WTC11 (cell line): ENCODE data around the gene BNC1. TPM values are rescaled to one million over a fixed set of nuclear protein-coding genes. Genes with fewer than 3 reads are reported as not detected.

Experiments used
- ATAC-seq: fragments of 200-7000 bp; cut with Tn5 transposase; 2 replicates; pipeline ENCODE4 v1.10.0; 2021; ENCODE audit warnings: mild to moderate bottlenecking, moderate library complexity
- CTCF ChIA-PET: fragments of 300-600 bp; sonication (Branson Sonifier 250); formaldehyde crosslinking; loops from one replicate; lab custom pipeline; 2021; ENCODE audit warnings: antibody characterized with exemption; lab: Charles Lee
- POLR2A ChIA-PET: fragments of 350-600 bp; sonication (Branson Sonifier 250); formaldehyde crosslinking; loops from one replicate; lab custom pipeline; 2021; ENCODE audit warnings: antibody characterized with exemption; lab: Charles Lee
- DNase-seq: peaks from one replicate; pipeline ENCODE4 v3.0.0; 2021; ENCODE audit warnings: low spot score
- H3K27ac Mint-ChIP-seq: 2 replicates; pipeline ENCODE4 v1.8.0; 2021; ENCODE audit warnings: mixed read lengths
- H3K27me3 Mint-ChIP-seq: 2 replicates; pipeline ENCODE4 v1.8.0; 2021; ENCODE audit warnings: low read depth, mild to moderate bottlenecking, moderate library complexity, mixed read lengths
- H3K36me3 Mint-ChIP-seq: 2 replicates; pipeline ENCODE4 v1.8.0; 2021; ENCODE audit warnings: mixed read lengths
- H3K4me1 Mint-ChIP-seq: 2 replicates; pipeline ENCODE4 v1.8.0; 2022; ENCODE audit warnings: mixed read lengths
- H3K4me3 Mint-ChIP-seq: 2 replicates; pipeline ENCODE4 v1.8.0; 2021; ENCODE audit warnings: mild to moderate bottlenecking, moderate library complexity, mixed read lengths
- H3K9me3 Mint-ChIP-seq: 2 replicates; pipeline ENCODE4 v1.8.0; 2021; ENCODE audit warnings: mixed read lengths
- ARID4B ChIP-seq: sonication (generic); formaldehyde crosslinking; IDR thresholded peaks from 2 replicates; pipeline ENCODE4 v1.8.0; 2023; ENCODE audit warnings: missing genetic modification reagents, mild to moderate bottlenecking, borderline replicate concordance
- CBFB ChIP-seq: sonication (generic); formaldehyde crosslinking; IDR thresholded peaks from 2 replicates; pipeline ENCODE4 v1.8.1; 2022; ENCODE audit warnings: mild to moderate bottlenecking, low read depth, missing genetic modification reagents
- CREM ChIP-seq: sonication (generic); formaldehyde crosslinking; IDR thresholded peaks from 2 replicates; pipeline ENCODE4 v1.8.1; 2022; ENCODE audit warnings: mild to moderate bottlenecking, missing genetic modification reagents, moderate library complexity
- ELF4 ChIP-seq: sonication (generic); formaldehyde crosslinking; IDR thresholded peaks from 2 replicates; pipeline ENCODE4 v1.8.1; 2022; ENCODE audit warnings: low read depth, mild to moderate bottlenecking, moderate library complexity, missing genetic modification reagents
- MXD4 ChIP-seq: fragments of 250-450 bp; sonication (Bioruptor Pico); IDR thresholded peaks from 2 replicates; pipeline ENCODE4 v1.8.0; 2021; ENCODE audit warnings: mild to moderate bottlenecking, moderate library complexity, borderline replicate concordance
- NFATC4 ChIP-seq: fragments of 250-450 bp; sonication (Bioruptor Pico); IDR thresholded peaks from 2 replicates; pipeline ENCODE4 v1.9.0; 2021; ENCODE audit warnings: mild to moderate bottlenecking
- NFE2L1 ChIP-seq: sonication (generic); formaldehyde crosslinking; IDR thresholded peaks from 2 replicates; pipeline ENCODE4 v1.8.1; 2023; ENCODE audit warnings: missing genetic modification reagents
- NFYB ChIP-seq: sonication (generic); formaldehyde crosslinking; conservative IDR thresholded peaks from 2 replicates; pipeline ENCODE4 v1.8.0; 2022; ENCODE audit warnings: low read depth, missing genetic modification reagents
- NR1H2 ChIP-seq: sonication (generic); formaldehyde crosslinking; IDR thresholded peaks from 2 replicates; pipeline ENCODE4 v1.9.0; 2021; ENCODE audit warnings: mild to moderate bottlenecking, moderate library complexity, missing genetic modification reagents
- NR3C1 ChIP-seq: sonication (generic); formaldehyde crosslinking; conservative IDR thresholded peaks from 2 replicates; pipeline ENCODE4 v1.8.1; 2023; ENCODE audit warnings: low read depth, mild to moderate bottlenecking, missing genetic modification reagents
- PRDM15 ChIP-seq: sonication (generic); formaldehyde crosslinking; IDR thresholded peaks from 2 replicates; pipeline ENCODE4 v1.8.0; 2022; ENCODE audit warnings: missing genetic modification reagents
- SP1 ChIP-seq: sonication (generic); formaldehyde crosslinking; conservative IDR thresholded peaks from 2 replicates; pipeline ENCODE4 v1.8.1; 2022; ENCODE audit warnings: missing genetic modification reagents
- ZNF232 ChIP-seq: sonication (generic); formaldehyde crosslinking; IDR thresholded peaks from 2 replicates; pipeline ENCODE4 v1.8.0; 2022; ENCODE audit warnings: mild to moderate bottlenecking, missing genetic modification reagents
- ZNF281 ChIP-seq: sonication (generic); formaldehyde crosslinking; IDR thresholded peaks from 2 replicates; pipeline ENCODE4 v1.8.0; 2023; ENCODE audit warnings: mild to moderate bottlenecking, missing genetic modification reagents
- ZSCAN18 ChIP-seq: fragments of 250-450 bp; sonication (Bioruptor Pico); IDR thresholded peaks from 2 replicates; pipeline ENCODE4 v2.1.2; 2022; ENCODE audit warnings: mild to moderate bottlenecking, moderate library complexity
- total RNA-seq: library from RNA; stranded (reverse); gene quantifications from 3 replicates; pipeline ENCODE4 v1.2.3, GENCODE V29; 2021
- TF ChIP-seq, protein P1 (sequence below): sonication (generic); formaldehyde crosslinking; IDR thresholded peaks from 2 replicates; pipeline ENCODE4 v1.8.1; 2023; ENCODE audit warnings: mild to moderate bottlenecking, missing genetic modification reagents, moderate library complexity
- TF ChIP-seq, protein P2 (sequence below): sonication (generic); formaldehyde crosslinking; IDR thresholded peaks from 2 replicates; pipeline ENCODE4 v1.8.1; 2022; ENCODE audit warnings: mild to moderate bottlenecking, moderate library complexity, missing genetic modification reagents
- TF ChIP-seq, protein P3 (sequence below): sonication (generic); formaldehyde crosslinking; IDR thresholded peaks from 2 replicates; pipeline ENCODE4 v1.8.0; 2022; ENCODE audit warnings: mild to moderate bottlenecking, missing genetic modification reagents

Gene BNC1
- total RNA-seq, 1 experiment from 2014 or later, result 0.11 TPM

GRCh38 chr15:83292317-83292716, 7.9 kb upstream of the BNC1 start:
- ATAC-seq (no peak), DNase-seq (no peak)
- no peak overlapping the region for H3K4me3 Mint-ChIP-seq
- no peak overlapping the region for H3K27ac Mint-ChIP-seq
- CTCF ChIA-PET, result interaction anchor here (0.6 kb wide), 1 partner anchor 115 kb away, joined by 5 read pairs; no protein-coding TSS in a partner anchor
- peaks cover 16% of the 10 kb centered on the region for H3K9me3 Mint-ChIP-seq
- TF ChIP-seq, protein P1, sequence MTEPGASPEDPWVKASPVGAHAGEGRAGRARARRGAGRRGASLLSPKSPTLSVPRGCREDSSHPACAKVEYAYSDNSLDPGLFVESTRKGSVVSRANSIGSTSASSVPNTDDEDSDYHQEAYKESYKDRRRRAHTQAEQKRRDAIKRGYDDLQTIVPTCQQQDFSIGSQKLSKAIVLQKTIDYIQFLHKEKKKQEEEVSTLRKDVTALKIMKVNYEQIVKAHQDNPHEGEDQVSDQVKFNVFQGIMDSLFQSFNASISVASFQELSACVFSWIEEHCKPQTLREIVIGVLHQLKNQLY (CRISPR knock-in tag), result no peak
- TF ChIP-seq ARID4B (no peak), NR1H2 (CRISPR knock-in tag) (no peak), ELF4 (CRISPR knock-in tag) (no peak), CREM (CRISPR knock-in tag) (no peak), ZSCAN18 (no peak), NFATC4 (CRISPR knock-in tag) (no peak)
- TF ChIP-seq, protein P2, sequence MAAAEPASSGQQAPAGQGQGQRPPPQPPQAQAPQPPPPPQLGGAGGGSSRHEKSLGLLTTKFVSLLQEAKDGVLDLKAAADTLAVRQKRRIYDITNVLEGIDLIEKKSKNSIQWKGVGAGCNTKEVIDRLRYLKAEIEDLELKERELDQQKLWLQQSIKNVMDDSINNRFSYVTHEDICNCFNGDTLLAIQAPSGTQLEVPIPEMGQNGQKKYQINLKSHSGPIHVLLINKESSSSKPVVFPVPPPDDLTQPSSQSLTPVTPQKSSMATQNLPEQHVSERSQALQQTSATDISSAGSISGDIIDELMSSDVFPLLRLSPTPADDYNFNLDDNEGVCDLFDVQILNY, result no peak
- 0 out of 2 replicates have a peak, but pooled peaks cover 2% of the 10 kb centered on the region for H3K4me1 Mint-ChIP-seq
- H3K36me3 Mint-ChIP-seq, result no peaks in the 10 kb centered on the region
- H3K27me3 Mint-ChIP-seq, result peaks cover 7% of the 10 kb centered on the region
- POLR2A ChIA-PET, result no interaction called here

GRCh38 chr15:83290236-83290635, 5.8 kb upstream of the BNC1 start:
- Mint-ChIP-seq H3K4me1 (0 out of 2 replicates have a peak, but pooled peaks cover 5% of the 10 kb centered on the region), H3K9me3 (peaks cover 9% of the 10 kb centered on the region), H3K27me3 (peaks cover 27% of the 10 kb centered on the region), H3K4me3 (no peak overlapping the region), H3K27ac (no peak overlapping the region), H3K36me3 (no peaks in the 10 kb centered on the region)
- DNase-seq (no peak), ATAC-seq (peak; percentile 66)
- TF ChIP-seq NFYB (CRISPR knock-in tag) (peak; percentile 17; the same call in 1 of the 2 replicates), SP1 (no peak)
- ChIA-PET POLR2A (interaction anchor here (1.0 kb wide), 1 partner anchor 32 kb away, joined by 3 read pairs; no protein-coding TSS in a partner anchor), CTCF (interaction anchor here (1.0 kb wide), 1 partner anchor 47 kb away, joined by 3 read pairs; no protein-coding TSS in a partner anchor)

DNA sequence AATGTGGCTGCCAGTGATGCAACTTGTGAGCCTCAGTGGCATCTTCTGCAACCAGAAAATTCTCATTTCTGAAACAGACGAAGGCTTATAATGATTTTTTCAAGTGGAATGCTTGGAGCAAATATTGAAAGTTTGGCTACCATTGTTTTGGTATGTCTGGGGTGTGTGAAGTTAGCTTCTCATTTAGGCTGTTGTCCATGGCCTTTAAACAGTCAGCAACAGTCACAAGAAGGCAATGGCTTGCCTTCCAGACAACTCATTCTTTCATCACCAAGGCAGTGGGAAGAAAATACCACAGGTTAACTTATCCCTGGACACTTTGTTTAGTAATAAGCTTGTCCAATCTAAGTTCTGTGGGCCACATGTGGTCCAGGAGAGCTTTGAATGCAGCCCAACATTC, 4.7 kb upstream of the BNC1 start:
- Mint-ChIP-seq H3K27ac (no peak overlapping the region), H3K36me3 (no peaks in the 10 kb centered on the region), H3K9me3 (peaks cover 9% of the 10 kb centered on the region), H3K4me3 (no peak overlapping the region), H3K27me3 (peaks cover 33% of the 10 kb centered on the region), H3K4me1 (0 out of 2 replicates have a peak, but pooled peaks cover 5% of the 10 kb centered on the region)
- POLR2A ChIA-PET, result no interaction called here
- CTCF ChIA-PET, result interaction anchor here (0.7 to 1.3 kb wide), 2 partner anchors 147 to 149 kb away, joined by 4 to 5 read pairs; no protein-coding TSS in a partner anchor
- DNase-seq (no peak), ATAC-seq (no peak)
- TF ChIP-seq CBFB (no peak), PRDM15 (CRISPR knock-in tag) (no peak), NFE2L1 (no peak), ZNF232 (CRISPR knock-in tag) (no peak), NR3C1 (no peak), ZNF281 (CRISPR knock-in tag) (no peak), MXD4 (CRISPR knock-in tag) (no peak)
- TF ChIP-seq, protein P3, sequence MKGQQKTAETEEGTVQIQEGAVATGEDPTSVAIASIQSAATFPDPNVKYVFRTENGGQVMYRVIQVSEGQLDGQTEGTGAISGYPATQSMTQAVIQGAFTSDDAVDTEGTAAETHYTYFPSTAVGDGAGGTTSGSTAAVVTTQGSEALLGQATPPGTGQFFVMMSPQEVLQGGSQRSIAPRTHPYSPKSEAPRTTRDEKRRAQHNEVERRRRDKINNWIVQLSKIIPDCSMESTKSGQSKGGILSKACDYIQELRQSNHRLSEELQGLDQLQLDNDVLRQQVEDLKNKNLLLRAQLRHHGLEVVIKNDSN (CRISPR knock-in tag), result no peak
